ENCODE results near the gene PIEZO2. TPM values are rescaled to one million over a fixed set of nuclear protein-coding genes. Genes with fewer than 3 reads are reported as not detected.

PIEZO2 gene
- total and polyA plus RNA-seq, 12 donors = 0.07 to 1.4 (median 0.25) TPM; not detected in 1

DNA sequence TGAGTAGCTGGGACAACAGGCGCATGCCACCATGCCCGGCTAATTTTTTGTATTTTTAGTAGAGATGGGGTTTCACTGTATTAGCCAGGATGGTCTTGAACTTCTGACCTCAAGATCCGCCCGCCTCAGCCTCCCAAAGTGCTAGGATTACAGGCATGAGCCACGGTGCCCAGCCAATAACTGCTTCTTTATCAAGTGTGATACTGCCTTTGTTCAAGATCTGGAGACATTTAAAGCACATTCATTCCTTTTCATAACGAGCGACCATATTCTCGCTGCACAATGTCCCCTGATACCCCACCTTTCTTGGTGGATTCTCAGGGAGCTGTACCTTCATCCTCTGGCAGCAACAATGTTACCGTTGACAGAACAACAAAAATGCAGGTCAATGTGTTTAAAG, 75.4 kb downstream of the PIEZO2 start:
- Histone ChIP-seq H3K27ac (no peak overlapping the region), H3K9me3 (no peaks in the 10 kb centered on the region), H3K4me1 (no peaks in the 10 kb centered on the region), H3K36me3 (no peaks in the 10 kb centered on the region), H3K4me3 (no peak overlapping the region), H3K27me3 (no peaks in the 10 kb centered on the region)
- WGBS, 2 donors = 87 to 88% methylated on average over 9 of the region's 9 CpGs
- TF ChIP-seq, protein P1, sequence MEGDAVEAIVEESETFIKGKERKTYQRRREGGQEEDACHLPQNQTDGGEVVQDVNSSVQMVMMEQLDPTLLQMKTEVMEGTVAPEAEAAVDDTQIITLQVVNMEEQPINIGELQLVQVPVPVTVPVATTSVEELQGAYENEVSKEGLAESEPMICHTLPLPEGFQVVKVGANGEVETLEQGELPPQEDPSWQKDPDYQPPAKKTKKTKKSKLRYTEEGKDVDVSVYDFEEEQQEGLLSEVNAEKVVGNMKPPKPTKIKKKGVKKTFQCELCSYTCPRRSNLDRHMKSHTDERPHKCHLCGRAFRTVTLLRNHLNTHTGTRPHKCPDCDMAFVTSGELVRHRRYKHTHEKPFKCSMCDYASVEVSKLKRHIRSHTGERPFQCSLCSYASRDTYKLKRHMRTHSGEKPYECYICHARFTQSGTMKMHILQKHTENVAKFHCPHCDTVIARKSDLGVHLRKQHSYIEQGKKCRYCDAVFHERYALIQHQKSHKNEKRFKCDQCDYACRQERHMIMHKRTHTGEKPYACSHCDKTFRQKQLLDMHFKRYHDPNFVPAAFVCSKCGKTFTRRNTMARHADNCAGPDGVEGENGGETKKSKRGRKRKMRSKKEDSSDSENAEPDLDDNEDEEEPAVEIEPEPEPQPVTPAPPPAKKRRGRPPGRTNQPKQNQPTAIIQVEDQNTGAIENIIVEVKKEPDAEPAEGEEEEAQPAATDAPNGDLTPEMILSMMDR (IDR thresholded peaks at IDR 0.05) = no peak
- no peak for ATAC-seq
- intact Hi-C loops (cut with DNase I) = loop anchor here in 1 of 10 donors (10.0 kb wide), 1 partner anchor 61 kb away; no protein-coding TSS in a partner anchor
- DNase-seq = no peak

DNA sequence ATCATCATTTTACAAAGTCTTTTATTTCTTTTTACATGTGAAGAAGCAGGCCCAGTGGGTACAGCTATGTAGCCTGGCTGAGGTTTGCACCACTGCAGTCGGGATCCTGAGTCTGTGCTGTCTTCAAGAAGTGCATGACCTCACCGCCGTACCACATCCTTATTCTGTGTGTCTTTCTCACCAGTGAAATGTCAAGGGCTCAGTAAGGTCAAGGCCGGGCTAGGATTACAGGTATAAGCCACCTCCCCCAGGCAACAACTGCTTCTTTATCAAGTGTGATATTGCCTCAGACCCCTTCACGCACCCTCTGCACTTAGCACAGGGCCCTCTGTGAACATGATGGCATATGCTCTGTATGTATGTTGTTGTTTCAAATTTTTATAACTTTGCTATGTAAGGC, 76.7 kb downstream of the PIEZO2 start:
- TF ChIP-seq, protein P1 (IDR thresholded peaks at IDR 0.05) = no peak
- no peak for ATAC-seq
- Histone ChIP-seq H3K27me3 (no peaks in the 10 kb centered on the region), H3K27ac (no peak overlapping the region), H3K9me3 (peaks cover 0 to 3% (median 0%) of the 10 kb centered on the region in 11 donors), H3K36me3 (no peaks in the 10 kb centered on the region), H3K4me1 (no peaks in the 10 kb centered on the region), H3K4me3 (no peak overlapping the region)
- intact Hi-C loops (cut with DNase I) = loop anchor here in 1 of 10 donors (10.0 kb wide), 1 partner anchor 62 kb away; no protein-coding TSS in a partner anchor
- 86 to 89% methylated on average over 5 of the region's 5 CpGs for WGBS, 2 donors
- no peak for DNase-seq

DNA sequence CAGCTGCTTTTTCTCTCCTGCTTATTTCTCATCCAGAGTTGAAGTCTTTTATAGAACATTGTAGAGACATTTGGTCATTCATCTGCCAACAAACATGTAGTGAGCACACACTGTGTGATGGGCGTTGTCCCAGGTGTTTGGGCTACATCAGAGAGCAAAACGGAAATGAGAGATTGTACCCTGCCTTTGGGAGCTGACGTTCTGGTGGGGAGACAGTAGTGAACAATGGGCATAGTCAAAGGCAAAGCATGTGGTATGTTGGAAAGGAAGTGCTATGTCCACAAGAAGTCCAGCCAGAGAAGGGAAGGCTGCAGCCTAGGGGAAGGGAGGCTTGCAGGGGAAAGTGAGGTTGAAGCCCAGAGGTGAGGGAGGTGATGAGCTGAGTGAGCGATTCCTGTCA, 78.1 kb downstream of the PIEZO2 start:
- intact Hi-C loops (cut with DNase I) = loop anchor here in 1 of 10 donors (10.0 kb wide), 1 partner anchor 64 kb away; no protein-coding TSS in a partner anchor
- Histone ChIP-seq H3K4me3 (no peak overlapping the region), H3K9me3 (peaks cover 0 to 16% (median 0%) of the 10 kb centered on the region in 11 donors), H3K27me3 (no peaks in the 10 kb centered on the region), H3K36me3 (no peaks in the 10 kb centered on the region), H3K27ac (no peak overlapping the region), H3K4me1 (no peaks in the 10 kb centered on the region)
- WGBS, 2 donors = 73 to 77% methylated on average over 4 of the region's 4 CpGs
- no peak for DNase-seq
- no peak for ATAC-seq
- TF ChIP-seq, protein P1 (IDR thresholded peaks at IDR 0.05) = no peak

- WGBS, 2 donors = 77 to 83% methylated on average over 11 of the region's 11 CpGs
- intact Hi-C loops (cut with DNase I) = loop anchor here in 1 of 10 donors (10.0 kb wide), 1 partner anchor 64 kb away; no protein-coding TSS in a partner anchor
- ATAC-seq (no peak), DNase-seq (no peak)
- Histone ChIP-seq H3K36me3 (no peaks in the 10 kb centered on the region), H3K4me1 (no peaks in the 10 kb centered on the region), H3K27me3 (no peaks in the 10 kb centered on the region), H3K27ac (no peak overlapping the region), H3K9me3 (peaks cover 0 to 17% (median 0%) of the 10 kb centered on the region in 11 donors), H3K4me3 (no peak overlapping the region)
- TF ChIP-seq, protein P1 (IDR thresholded peaks at IDR 0.05) = no peak
Observed at GRCh38 chr18:11070593-11070992, 78.8 kb downstream of the PIEZO2 start.
